Adrenal gland (tissue), 12 donors: ENCODE data around the gene REM2. TPM values are rescaled to one million over a fixed set of nuclear protein-coding genes. Genes with fewer than 3 reads are reported as not detected.

Source experiments
- DNase-seq, 7 donors: peaks; one replicate each; pipeline ENCODE4 v3.0.0-alpha.2; 2019 to 2020
- H3K27ac ChIP-seq, 5 donors: fragments of 200-600 bp; sonication (generic) in 4 of 5; 1 replicate in 3 of 5; 2 replicates in 2 of 5; pipeline versions ENCODE4 v1.5.1 to v1.8.0; 2016 to 2020; ENCODE audit warnings: mild to moderate bottlenecking in 1 of 5
- H3K27me3 ChIP-seq: fragments of 200-600 bp; 2 replicates; pipeline ENCODE4 v1.8.0; 2021
- H3K36me3 ChIP-seq, 2 donors: fragments of 200-600 bp; replicated peaks in 1 of 2; 1 replicate in 1 of 2; 2 replicates in 1 of 2; pipeline versions ENCODE4 v1.5.1 to v1.8.0; 2018 to 2022
- H3K4me1 ChIP-seq, 2 donors: fragments of 200-600 bp; replicated peaks in 1 of 2; 1 replicate in 1 of 2; 2 replicates in 1 of 2; pipeline versions ENCODE4 v1.5.1 to v1.8.0; 2018 to 2021
- H3K4me3 ChIP-seq, 4 donors: fragments of 200-600 bp; sonication (generic) in 3 of 4; one replicate each; pipeline ENCODE4 v1.5.1; 2016 to 2018
- H3K9me3 ChIP-seq, 3 donors: fragments of 200-600 bp; sonication (generic) in 1 of 3; replicated peaks in 1 of 3; 1 replicate in 2 of 3; 2 replicates in 1 of 3; pipeline versions ENCODE4 v1.5.1 to v1.8.0; 2016 to 2021
- CTCF ChIP-seq, 6 experiments: fragments of 450-650 bp in 4 of 6; fragments of 200-600 bp in 2 of 6; sonication (generic) in 1 of 6; IDR thresholded peaks; 1 replicate in 5 of 6; 2 replicates in 1 of 6; pipeline versions ENCODE4 v1.5.1 to v1.8.0; 2016 to 2021; ENCODE audit warnings: antibody characterized with exemption in 6 of 6, mild to moderate bottlenecking in 2 of 6, moderate library complexity in 1 of 6
- POLR2A ChIP-seq, 2 donors: fragments of 450-650 bp; IDR thresholded peaks; one replicate each; pipeline ENCODE4 v1.6.1; 2017; ENCODE audit warnings: antibody characterized with exemption in 2 of 2, mild to moderate bottlenecking in 2 of 2, moderate library complexity in 1 of 2
- WGBS, 4 donors: extraction: QIAGEN DNeasy Blood & Tissue Kit in 2 of 4; methylation state at CpG; one replicate each; pipeline versions ENCODE4 v1.1.5 to v1.1.7; 2013 to 2017; 5-methylcytosine and 5-hydroxymethylcytosine counted together
- intact Hi-C, 2 donors: fragments of 100-400 bp; cut with DNase I; formaldehyde crosslinking; loops; one replicate each; pipeline versions ENCODE4 v1.14.1 to v1.15.0; 2022 to 2023
- polyA plus RNA-seq, 3 donors: library from polyadenylated mRNA; stranded (reverse); fragments of 200-250 nt in 2 of 3; fragments of 350-450 nt in 1 of 3; fragmentation: Illumina TruSeq in 1 of 3; extraction: RNeasy Lipid Tissue Mini Kit (QIAGEN cat#74804) in 1 of 3; gene quantifications; one replicate each; pipeline ENCODE4 v1.2.3, GENCODE V29; 2013 to 2014
- total RNA-seq, 9 donors: library from RNA; depleted of rRNA in 4 of 9; stranded (reverse); fragments of >200 nt in 4 of 9; fragments of 120-200 nt in 1 of 9; fragmentation: NEBNext Ultra II Directional in 1 of 9; extraction: Animal tissue kit (Norgen Biotek cat#: 25700) in 1 of 9; gene quantifications; one replicate each; pipeline versions ENCODE4 v1.1.0 to v1.2.4, GENCODE V29; 2013 to 2023
- donor health status: healthy with polysubstance abuse.
- donor health status: Bipolar disorder and iron deficiency.
- donor health status: DM: yes; HTN: yes; CAD: no.
- donor health status: DM: no; HTN: no; CAD: no.
- donor health status: DM: no; HTN: no; CAD: no.
- donor health status: DM: yes; HTN: yes; CAD: no.

The REM2 gene
- total and polyA plus RNA-seq, 12 donors: 0.09 to 1.2 (median 0.26) TPM; not detected in 4

- intact Hi-C loops: no loop called here
- no peaks in the 10 kb centered on the region for H3K9me3 ChIP-seq
- no peaks in the 10 kb centered on the region for H3K27me3 ChIP-seq
- H3K4me3 ChIP-seq: peak within 1 kb of the TSS; percentile 2 to 69 (median 56)
- peak; percentile 100 for DNase-seq
- peaks cover 0 to 35% of the 10 kb centered on the region in 2 donors for H3K36me3 ChIP-seq
- WGBS, 4 donors: 0% methylated on average over 23 to 46 of the region's 46 CpGs
- peak within 1 kb of the TSS; percentile 52 to 99 (median 94) for H3K27ac ChIP-seq
- no peak for TF ChIP-seq CTCF (IDR thresholded peaks at IDR 0.05)
- TF ChIP-seq POLR2A (IDR thresholded peaks at IDR 0.05): peak; percentile 80 to 88
- H3K4me1 ChIP-seq: peaks cover 15 to 37% of the 10 kb centered on the region in 2 donors
Observed at GRCh38 chr14:22918804-22919600, 36.0 kb downstream of the REM2 start, which contains the start of gene RBM23. TSS of gene RBM23 (minus strand) at chr14:22919149.

- WGBS, 4 donors: 7 to 18% (median 10%) methylated on average over 4 to 10 of the region's 10 CpGs
- intact Hi-C loops: no loop called here
- H3K27ac ChIP-seq: peak overlapping the region; percentile 37 to 99 (median 73)
- DNase-seq: no peak
- peaks cover 15 to 37% of the 10 kb centered on the region in 2 donors for H3K4me1 ChIP-seq
- H3K9me3 ChIP-seq: no peaks in the 10 kb centered on the region
- TF ChIP-seq CTCF (IDR thresholded peaks at IDR 0.05): no peak
- TF ChIP-seq POLR2A (IDR thresholded peaks at IDR 0.05): peak in 1 of 2 donors; percentile 15
- H3K4me3 ChIP-seq: peak overlapping the region in 1 of 4 donors; percentile 69
- no peaks in the 10 kb centered on the region for H3K27me3 ChIP-seq
- H3K36me3 ChIP-seq: peaks cover 0 to 41% of the 10 kb centered on the region in 2 donors
Observed at GRCh38 chr14:22919601-22919921, 36.5 kb downstream of the REM2 start.

GRCh38 chr14:22920697-22921096 is 37.7 kb downstream of the REM2 start:
- TF ChIP-seq CTCF (IDR thresholded peaks at IDR 0.05) (no peak), POLR2A (IDR thresholded peaks at IDR 0.05) (no peak)
- Histone ChIP-seq H3K27ac (no peak overlapping the region), H3K4me3 (no peak overlapping the region), H3K9me3 (no peaks in the 10 kb centered on the region), H3K27me3 (no peaks in the 10 kb centered on the region), H3K4me1 (peaks cover 15 to 29% of the 10 kb centered on the region in 2 donors), H3K36me3 (peaks cover 0 to 52% of the 10 kb centered on the region in 2 donors)
- DNase-seq: no peak
- intact Hi-C loops: no loop called here
- WGBS, 4 donors: 89 to 95% (median 91%) methylated on average over 6 of the region's 6 CpGs

- TF ChIP-seq CTCF (IDR thresholded peaks at IDR 0.05) (no peak), POLR2A (IDR thresholded peaks at IDR 0.05) (no peak)
- WGBS, 4 donors: 86 to 90% (median 89%) methylated on average over 2 of the region's 2 CpGs
Observed at GRCh38 chr14:22922294-22922693, 39.3 kb downstream of the REM2 start.

More at GRCh38 chr14:22922294-22922693, 39.3 kb downstream of the REM2 start:
- Histone ChIP-seq H3K4me3 (no peak overlapping the region), H3K4me1 (peaks cover 9 to 13% of the 10 kb centered on the region in 2 donors), H3K27ac (no peak overlapping the region), H3K36me3 (peaks cover 0 to 64% of the 10 kb centered on the region in 2 donors), H3K27me3 (no peaks in the 10 kb centered on the region), H3K9me3 (no peaks in the 10 kb centered on the region)
- DNase-seq: no peak
- intact Hi-C loops: no loop called here
